CD1c-positive myeloid dendritic cell (primary cell): ENCODE data around the gene PRSS12.
"Not testable (repeated sequence)": the region's sequence is repeated elsewhere in the genome, so short reads cannot be mapped to it uniquely, and the experiment has no call there.

ENCODE experiments used
- DNase-seq: peaks from one replicate; pipeline ENCODE4 v3.0.0-alpha.2; 2016; ENCODE audit errors: extremely low spot score

PRSS12 gene

GRCh38 chr4:118322831-118323502 lies 29.8 kb downstream of the PRSS12 start:
- no peak for DNase-seq

GRCh38 chr4:118318931-118319330 lies 33.9 kb downstream of the PRSS12 start:
- no peak for DNase-seq

- DNase-seq, result no peak
Measured at GRCh38 chr4:118317691-118318090, 35.1 kb downstream of the PRSS12 start.

DNA sequence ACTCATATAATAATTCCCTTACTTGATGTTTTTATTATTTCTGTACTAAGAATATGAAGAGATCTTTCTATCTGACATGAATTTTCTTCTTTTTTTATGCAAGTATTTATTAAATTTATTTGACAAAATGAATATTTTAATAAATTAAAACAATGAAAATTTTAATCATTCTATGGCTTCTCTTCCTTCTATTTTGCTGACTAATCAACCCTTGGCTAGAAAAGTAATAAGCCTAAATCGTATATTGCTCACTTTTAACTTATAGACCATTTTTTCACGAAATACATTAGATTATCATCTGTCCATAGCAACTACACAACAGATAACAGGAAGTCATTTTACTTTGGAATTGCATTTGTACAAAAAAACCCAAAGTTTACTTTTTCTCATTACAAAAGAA lies 38.6 kb downstream of the PRSS12 start:
- no peak for DNase-seq

- DNase-seq, result no peak
Measured at GRCh38 chr4:118313098-118313497, 39.7 kb downstream of the PRSS12 start.

- DNase-seq, result no peak
Measured at GRCh38 chr4:118308306-118309030, 44.3 kb downstream of the PRSS12 start.

DNA sequence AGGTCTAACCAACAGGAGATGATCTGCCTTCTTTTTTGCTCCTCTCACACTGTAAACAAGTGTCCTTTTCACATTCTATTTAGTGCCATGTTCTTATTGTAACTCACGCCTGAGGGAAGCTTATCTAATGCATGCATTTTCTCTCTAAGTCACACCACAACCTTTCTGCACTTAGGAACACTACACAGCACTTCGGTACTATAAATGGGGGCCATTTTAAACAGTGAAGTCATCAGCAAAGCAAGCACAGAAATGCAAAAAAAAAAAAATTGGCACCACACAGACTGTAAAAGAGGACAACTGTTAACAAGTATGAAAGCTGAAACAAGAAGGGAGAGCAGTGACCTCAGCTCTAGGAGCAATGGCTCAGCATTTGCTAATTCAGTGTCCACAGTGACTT lies 45.2 kb downstream of the PRSS12 start:
- DNase-seq, result no peak

DNA sequence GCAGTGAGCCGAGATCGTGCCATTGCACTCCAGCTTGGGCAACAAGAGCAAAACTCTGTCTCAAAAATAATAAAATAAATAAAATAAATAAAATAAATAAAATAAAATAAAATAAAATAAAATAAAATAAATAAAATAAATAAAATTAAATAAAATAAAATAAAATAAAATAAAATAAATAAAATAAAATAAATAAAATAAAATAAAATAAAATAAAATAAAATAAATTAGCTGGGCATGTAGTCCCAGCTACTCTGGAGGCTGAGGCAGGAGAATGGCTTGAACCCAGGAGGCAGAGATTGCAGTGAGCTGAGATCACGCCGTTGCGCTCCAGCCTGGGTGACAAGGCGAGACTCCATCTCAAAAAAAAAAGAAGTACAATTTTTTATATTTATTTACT lies 53.2 kb downstream of the PRSS12 start:
- DNase-seq, result not testable (repeated sequence)

DNA sequence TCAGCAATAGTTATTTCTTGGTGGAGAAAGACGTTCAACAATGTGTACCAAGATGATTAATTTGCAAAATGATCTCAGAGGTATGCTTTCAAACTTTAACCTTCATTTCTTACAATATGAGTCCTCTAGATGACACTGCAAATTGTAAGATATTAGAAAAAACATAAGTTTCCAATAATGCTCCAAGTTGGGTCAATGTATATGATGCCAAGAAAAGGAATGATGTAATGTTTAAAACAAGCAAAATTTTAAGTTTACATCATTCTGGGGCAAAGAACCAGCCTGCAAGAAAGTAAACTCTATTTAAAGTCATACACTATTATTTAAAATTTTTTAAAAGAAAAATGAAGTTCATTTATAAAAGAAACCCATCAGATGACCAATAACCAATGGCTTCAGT lies 56.1 kb downstream of the PRSS12 start:
- no peak for DNase-seq

DNA sequence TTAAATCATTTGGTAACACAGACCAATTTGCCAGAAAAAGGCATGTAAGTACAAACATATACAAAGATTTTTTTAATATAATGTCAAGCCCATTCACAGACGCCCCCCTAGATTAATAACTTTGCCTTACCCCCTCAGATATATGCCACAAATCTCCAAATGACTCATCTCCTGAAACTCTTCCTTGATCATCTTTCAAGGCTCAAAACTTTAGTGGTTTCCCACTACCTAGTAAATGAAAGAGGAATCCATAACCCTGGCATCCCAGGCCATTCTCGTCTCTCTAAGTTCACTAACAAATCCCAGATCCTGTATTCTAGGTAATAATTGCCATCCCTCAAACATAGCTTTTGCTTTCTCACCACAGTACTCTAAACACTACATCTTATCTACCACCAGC lies 61.9 kb downstream of the PRSS12 start:
- DNase-seq, result no peak

GRCh38 chr4:118289794-118290193 lies 63.0 kb downstream of the PRSS12 start:
- DNase-seq, result no peak

GRCh38 chr4:118287711-118288451 lies 64.9 kb downstream of the PRSS12 start:
- no peak for DNase-seq

DNA sequence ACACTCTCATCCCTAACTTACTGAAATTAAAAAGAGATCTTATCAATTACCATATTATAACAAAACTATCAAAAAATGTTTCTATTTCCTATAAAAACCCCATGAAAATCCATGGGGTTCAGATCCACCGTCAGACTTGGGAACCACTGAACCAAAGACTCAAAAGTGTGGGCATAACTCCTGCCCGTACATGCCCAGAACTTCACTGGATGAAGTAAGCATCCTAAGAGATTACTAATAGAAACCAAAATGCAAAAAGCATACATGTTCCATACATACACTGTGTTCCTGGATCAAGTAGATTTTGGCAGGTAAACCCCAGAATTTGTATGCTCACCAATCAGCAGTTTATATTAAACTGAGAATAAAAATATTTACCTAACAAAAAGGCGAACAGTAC lies 66.1 kb downstream of the PRSS12 start:
- no peak for DNase-seq

GRCh38 chr4:118285931-118286330 lies 66.9 kb downstream of the PRSS12 start:
- DNase-seq, result no peak

- DNase-seq, result peak; percentile 71
Measured at GRCh38 chr4:118284169-118284568, 68.6 kb downstream of the PRSS12 start.

- DNase-seq, result peak; percentile 54
Measured at GRCh38 chr4:118282692-118283091, 70.1 kb downstream of the PRSS12 start.

DNA sequence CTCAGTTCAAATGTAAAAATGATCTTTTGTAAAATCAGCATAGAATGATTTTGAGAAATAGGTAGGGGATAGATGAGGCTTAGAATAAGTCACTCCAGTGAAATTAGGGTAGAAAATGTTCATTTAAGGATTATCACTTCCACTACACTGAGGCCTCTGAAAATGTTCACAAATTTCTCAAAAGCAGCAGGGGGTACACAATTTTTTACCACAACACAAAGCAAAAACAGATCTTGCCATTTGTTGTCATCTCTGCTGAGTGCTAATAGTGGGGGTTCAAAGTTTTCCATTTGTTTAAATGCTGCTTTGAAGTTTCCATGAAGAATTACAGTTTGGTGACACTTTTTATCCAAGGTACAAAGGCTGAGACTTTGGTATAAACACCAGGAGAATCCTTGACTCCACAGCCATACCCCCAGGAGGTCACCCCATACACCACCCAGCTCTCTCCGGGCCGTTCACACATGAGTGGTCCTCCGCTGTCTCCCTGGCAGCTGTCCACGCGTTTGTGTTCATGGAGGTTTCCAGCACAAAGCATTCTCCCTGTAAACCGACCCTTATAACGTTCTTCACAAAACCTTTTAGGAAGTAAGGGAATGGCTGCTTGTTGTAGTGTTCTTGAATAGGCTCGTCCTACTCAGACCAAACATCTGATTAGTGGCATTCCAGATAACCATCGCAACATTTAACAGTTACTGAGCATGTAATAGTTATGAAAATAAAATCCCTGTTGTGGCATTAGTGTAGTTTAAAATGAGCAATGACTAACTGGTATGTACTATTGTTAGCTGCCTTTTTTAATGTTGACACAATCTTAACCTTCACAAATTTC lies 71.0 kb downstream of the PRSS12 start:
- no peak for DNase-seq

DNA sequence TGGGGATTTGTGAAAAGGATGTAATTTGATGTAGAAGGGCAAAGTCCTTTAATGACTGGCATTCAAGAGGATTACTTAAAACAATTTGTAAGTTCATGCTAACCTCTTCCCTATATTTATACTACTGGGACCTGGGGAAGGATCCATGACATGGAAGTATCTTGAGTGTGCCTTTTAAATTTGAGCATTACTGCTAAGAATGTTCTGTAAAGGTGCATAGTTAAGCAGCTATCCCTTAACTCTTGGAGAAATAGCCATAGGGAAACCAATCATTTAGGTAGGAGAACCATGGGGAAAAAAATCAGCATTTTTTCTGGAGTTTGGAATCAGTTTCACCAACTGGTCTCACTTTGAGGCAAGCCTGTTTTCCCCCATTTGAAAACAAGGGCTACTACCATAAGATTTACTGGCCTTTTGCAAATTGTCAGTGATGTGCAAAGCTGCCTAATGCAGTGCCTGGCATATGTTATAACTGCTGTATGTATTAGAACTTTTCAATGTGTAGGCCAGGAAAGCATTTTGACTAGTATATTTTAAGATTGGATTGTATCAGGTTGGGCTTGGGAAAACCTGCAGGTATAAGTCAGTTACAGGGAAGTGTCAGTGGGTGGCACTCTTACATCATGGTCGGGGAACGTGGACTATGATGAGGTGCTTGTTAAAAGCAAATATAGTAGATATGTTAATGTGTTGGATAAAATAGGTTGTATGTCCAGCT lies 72.1 kb downstream of the PRSS12 start:
- peak; percentile 28 for DNase-seq

DNA sequence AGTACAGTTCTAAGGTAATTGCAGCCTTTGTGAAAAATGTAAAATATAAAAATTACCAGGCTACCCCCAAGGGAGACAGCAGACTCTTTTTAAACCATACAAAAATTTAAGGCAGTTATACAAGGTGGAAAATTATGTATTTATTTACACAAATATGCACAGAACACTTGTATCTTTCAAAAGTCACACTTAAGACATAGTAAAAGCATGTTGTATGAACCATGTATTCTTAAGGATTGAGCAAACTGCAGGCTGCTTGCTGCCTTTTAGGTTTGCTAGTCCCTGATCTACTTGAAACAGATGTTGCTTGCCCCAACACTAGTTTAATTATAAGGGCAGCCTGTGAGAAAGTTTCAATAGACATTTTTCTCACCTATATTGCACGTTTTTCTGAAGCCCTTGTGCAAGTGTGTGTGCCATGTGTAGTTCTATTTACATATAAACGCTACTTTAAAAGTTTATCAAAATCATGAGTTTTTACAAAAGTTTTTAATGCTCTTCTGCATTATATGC lies 72.8 kb downstream of the PRSS12 start:
- no peak for DNase-seq

GRCh38 chr4:118279328-118279727 lies 73.5 kb downstream of the PRSS12 start:
- peak; percentile 17 for DNase-seq
